OCI-LY1 (cell line): ENCODE measurements around the gene TK1.
A peak's percentile ranks its signal among the peaks of the same experiment; 100 is the strongest.

Experiments
- H2AFZ ChIP-seq: fragments of 200-600 bp; sonication (generic), shearing (Covaris generic); 2 replicates; pipeline ENCODE4 v1.6.0; 2014; ENCODE audit warnings: antibody characterized with exemption, mild to moderate bottlenecking, low read length
- H3F3A ChIP-seq: fragments of 200-600 bp; sonication (generic), shearing (Covaris generic); 2 replicates; pipeline ENCODE4 v1.6.0; 2014; ENCODE audit warnings: mild to moderate bottlenecking, antibody characterized with exemption, low read length, moderate library complexity; ENCODE audit not compliant: insufficient read depth
- H3K27ac ChIP-seq: fragments of 200-600 bp; sonication (generic); 2 replicates; pipeline ENCODE4 v1.5.1; 2014; ENCODE audit warnings: low read length, mixed run types, mild to moderate bottlenecking, low read depth; ENCODE audit not compliant: poor library complexity, severe bottlenecking
- H3K27me3 ChIP-seq: fragments of 200-600 bp; sonication (generic); 2 replicates; pipeline ENCODE4 v1.6.0; 2014; ENCODE audit warnings: antibody characterized with exemption, mild to moderate bottlenecking, low read length, moderate library complexity; ENCODE audit not compliant: insufficient read depth
- H3K36me3 ChIP-seq: fragments of 200-600 bp; sonication (generic); 2 replicates; pipeline ENCODE4 v1.6.1; 2014; ENCODE audit warnings: mild to moderate bottlenecking, antibody characterized with exemption, low read length, moderate library complexity, mixed read lengths; ENCODE audit not compliant: insufficient read depth
- H3K4me1 ChIP-seq: fragments of 200-600 bp; sonication (generic); 2 replicates; pipeline ENCODE4 v1.5.1; 2014; ENCODE audit warnings: mild to moderate bottlenecking, low read length, moderate library complexity; ENCODE audit not compliant: insufficient read depth, severe bottlenecking
- H3K4me2 ChIP-seq: fragments of 200-600 bp; sonication (generic), shearing (Covaris generic); 2 replicates; pipeline ENCODE4 v1.6.1; 2014; ENCODE audit warnings: low read length
- H3K4me3 ChIP-seq: fragments of 200-600 bp; sonication (generic); 2 replicates; pipeline ENCODE4 v1.5.1; 2014; ENCODE audit warnings: low read length, low read depth, mild to moderate bottlenecking, mixed read lengths; ENCODE audit not compliant: poor library complexity, severe bottlenecking
- H3K79me2 ChIP-seq: fragments of 200-600 bp; shearing (Covaris generic); 2 replicates; pipeline ENCODE4 v1.6.1; 2016; ENCODE audit warnings: mixed run types, low read length, mixed read lengths; ENCODE audit not compliant: insufficient read depth
- H3K9ac ChIP-seq: fragments of 200-600 bp; sonication (generic), shearing (Covaris generic); 2 replicates; pipeline ENCODE4 v1.6.1; 2014; ENCODE audit warnings: mild to moderate bottlenecking, low read length, mixed read lengths
- H3K9me2 ChIP-seq: fragments of 200-600 bp; sonication (generic), shearing (Covaris generic); 2 replicates; pipeline ENCODE4 v1.6.1; 2014; ENCODE audit warnings: low read depth, mild to moderate bottlenecking, low read length, mixed read lengths
- H3K9me3 ChIP-seq: fragments of 200-600 bp; shearing (Covaris generic); 2 replicates; pipeline ENCODE4 v1.6.1; 2014; ENCODE audit warnings: low read length, mixed read lengths
- H4K20me1 ChIP-seq: fragments of 200-600 bp; sonication (generic), shearing (Covaris generic); 2 replicates; pipeline ENCODE4 v1.6.0; 2016; ENCODE audit warnings: mild to moderate bottlenecking, low read length; ENCODE audit not compliant: insufficient read depth
- EZH2 ChIP-seq: fragments of 200-600 bp; sonication (generic), shearing (Covaris generic); IDR thresholded peaks from 2 replicates; pipeline ENCODE4 v1.8.0; 2017; ENCODE audit warnings: borderline replicate concordance, mixed run types, mild to moderate bottlenecking, antibody characterized with exemption, low read length, moderate library complexity, mixed read lengths
- TF ChIP-seq, protein P1 (sequence below): fragments of 200-600 bp; sonication (generic), shearing (Covaris generic); IDR thresholded peaks from 2 replicates; pipeline ENCODE4 v1.5.1; 2017; ENCODE audit warnings: mild to moderate bottlenecking, antibody characterized with exemption, low read length, moderate library complexity, mixed read lengths

TK1 gene

DNA sequence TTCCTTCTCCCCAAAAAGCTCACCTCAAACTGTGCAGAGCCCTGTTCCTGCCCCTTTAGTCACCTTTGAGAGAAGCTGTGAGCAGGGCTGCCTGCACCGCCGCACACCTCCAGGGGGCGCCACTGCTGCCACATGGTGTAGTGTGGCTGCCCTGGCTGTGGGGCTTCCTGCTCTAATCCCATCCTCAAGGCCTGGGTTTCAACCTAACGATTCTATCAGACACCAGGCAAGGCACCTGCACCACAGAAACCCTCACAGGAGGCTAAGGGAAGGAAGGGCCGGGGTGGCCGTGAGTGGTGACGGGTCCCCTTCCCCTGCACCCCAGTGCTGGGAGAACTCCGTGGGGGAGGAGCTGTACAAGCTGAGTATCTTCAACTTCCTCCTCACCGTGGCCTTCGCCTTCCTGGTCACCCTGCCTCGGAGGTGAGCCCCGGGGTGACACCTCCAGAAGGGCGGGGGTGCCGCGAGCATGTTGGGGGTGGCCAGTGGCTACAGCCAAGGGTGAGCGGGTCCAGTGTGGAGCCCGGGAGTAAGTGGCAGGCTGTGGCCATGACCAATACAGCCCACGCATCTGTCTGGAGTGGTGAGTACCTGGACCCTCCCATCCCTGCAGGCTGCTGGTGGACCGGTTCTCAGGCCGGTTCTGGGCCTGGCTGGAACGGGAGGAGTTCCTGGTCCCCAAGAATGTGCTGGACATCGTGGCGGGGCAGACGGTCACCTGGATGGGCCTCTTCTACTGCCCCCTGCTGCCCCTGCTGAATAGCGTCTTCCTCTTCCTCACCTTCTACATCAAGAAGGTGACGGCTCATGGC lies 49.3 kb downstream of the TK1 start:
- Histone ChIP-seq H3K79me2 (no peaks in the 10 kb centered on the region), H3K4me2 (peak overlapping the region; percentile 3; the same call in 1 of the 2 replicates), H3K4me3 (no peak overlapping the region), H3K9me3 (no peaks in the 10 kb centered on the region), H3F3A (no peaks in the 10 kb centered on the region), H2AFZ (no peak overlapping the region), H3K9ac (no peak overlapping the region; the same call in 1 of the 2 replicates), H3K27me3 (no peaks in the 10 kb centered on the region), H3K27ac (peak overlapping the region; percentile 54), H4K20me1 (no peaks in the 10 kb centered on the region), H3K9me2 (no peaks in the 10 kb centered on the region), H3K36me3 (peaks cover 36% of the 10 kb centered on the region), H3K4me1 (peaks cover 38% of the 10 kb centered on the region)
- TF ChIP-seq EZH2: no peak
- TF ChIP-seq, protein P1, sequence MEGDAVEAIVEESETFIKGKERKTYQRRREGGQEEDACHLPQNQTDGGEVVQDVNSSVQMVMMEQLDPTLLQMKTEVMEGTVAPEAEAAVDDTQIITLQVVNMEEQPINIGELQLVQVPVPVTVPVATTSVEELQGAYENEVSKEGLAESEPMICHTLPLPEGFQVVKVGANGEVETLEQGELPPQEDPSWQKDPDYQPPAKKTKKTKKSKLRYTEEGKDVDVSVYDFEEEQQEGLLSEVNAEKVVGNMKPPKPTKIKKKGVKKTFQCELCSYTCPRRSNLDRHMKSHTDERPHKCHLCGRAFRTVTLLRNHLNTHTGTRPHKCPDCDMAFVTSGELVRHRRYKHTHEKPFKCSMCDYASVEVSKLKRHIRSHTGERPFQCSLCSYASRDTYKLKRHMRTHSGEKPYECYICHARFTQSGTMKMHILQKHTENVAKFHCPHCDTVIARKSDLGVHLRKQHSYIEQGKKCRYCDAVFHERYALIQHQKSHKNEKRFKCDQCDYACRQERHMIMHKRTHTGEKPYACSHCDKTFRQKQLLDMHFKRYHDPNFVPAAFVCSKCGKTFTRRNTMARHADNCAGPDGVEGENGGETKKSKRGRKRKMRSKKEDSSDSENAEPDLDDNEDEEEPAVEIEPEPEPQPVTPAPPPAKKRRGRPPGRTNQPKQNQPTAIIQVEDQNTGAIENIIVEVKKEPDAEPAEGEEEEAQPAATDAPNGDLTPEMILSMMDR: peak; percentile 90

DNA sequence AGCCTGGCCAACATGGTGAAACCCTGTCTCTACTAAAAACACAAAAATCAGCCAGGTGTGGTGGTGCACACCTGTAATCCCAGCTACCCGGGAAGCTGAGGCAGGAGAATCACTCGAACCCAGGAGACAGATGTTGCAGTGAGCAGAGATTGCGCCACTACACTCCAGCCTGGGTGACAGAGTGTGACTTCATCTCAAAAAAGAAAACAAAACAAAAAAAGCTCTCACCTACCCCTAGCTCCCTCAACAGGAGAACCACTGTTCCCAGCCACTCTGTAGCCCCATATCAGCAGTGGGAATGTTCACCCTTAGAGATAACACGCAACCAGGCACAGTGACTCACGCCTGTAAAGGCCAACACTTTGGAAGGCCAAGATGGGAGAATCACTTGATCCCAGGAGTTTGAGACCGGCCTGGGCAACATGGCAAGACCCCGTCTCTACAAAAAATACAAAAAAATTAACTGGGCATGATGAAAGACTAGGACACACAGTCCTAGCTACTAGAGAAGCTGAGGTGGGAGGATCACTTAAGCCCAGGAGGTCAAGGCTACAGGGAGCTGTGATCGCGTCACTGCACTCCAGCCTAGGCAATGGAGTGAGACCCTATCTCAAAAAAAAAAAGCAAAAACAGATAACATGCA lies 50.9 kb downstream of the TK1 start:
- Histone ChIP-seq H3K4me2 (no peak overlapping the region), H4K20me1 (no peaks in the 10 kb centered on the region), H3K4me1 (peaks cover 51% of the 10 kb centered on the region), H3K27me3 (no peaks in the 10 kb centered on the region), H2AFZ (no peak overlapping the region), H3K9ac (no peak overlapping the region), H3K9me2 (no peaks in the 10 kb centered on the region), H3K36me3 (peaks cover 28% of the 10 kb centered on the region), H3K79me2 (no peaks in the 10 kb centered on the region), H3K4me3 (no peak overlapping the region), H3K9me3 (no peaks in the 10 kb centered on the region), H3F3A (no peaks in the 10 kb centered on the region), H3K27ac (no peak overlapping the region)
- TF ChIP-seq EZH2: no peak
- TF ChIP-seq, protein P1: no peak

DNA sequence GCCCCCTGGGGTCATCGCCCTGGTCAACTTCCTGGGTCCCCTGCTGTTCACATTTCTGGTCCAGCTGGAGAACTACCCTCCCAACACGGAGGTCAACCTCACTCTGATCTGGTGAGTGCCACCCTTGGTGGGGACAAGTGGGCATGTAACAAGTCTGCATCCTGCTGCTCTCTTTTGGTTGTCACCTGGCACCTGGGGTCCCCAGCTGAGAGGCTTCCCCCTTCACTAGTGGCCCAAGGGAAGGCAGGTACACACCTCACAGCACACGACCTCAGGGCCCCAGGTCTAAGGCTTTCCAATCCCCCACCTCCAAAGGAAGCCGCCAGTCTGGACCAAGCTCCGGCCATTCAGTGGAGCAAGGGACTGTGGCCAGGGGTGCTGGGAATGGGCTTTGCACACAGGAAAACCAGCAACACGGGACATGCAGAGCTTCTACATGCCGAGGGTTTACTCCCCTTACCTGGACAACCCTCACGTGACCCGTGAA lies 51.9 kb downstream of the TK1 start:
- H3K27ac ChIP-seq: no peak overlapping the region
- no peaks in the 10 kb centered on the region for H3K9me2 ChIP-seq
- H4K20me1 ChIP-seq: no peaks in the 10 kb centered on the region
- no peak overlapping the region for H3K4me3 ChIP-seq
- H3K79me2 ChIP-seq: no peaks in the 10 kb centered on the region
- no peaks in the 10 kb centered on the region for H3K27me3 ChIP-seq
- H3K4me2 ChIP-seq: no peak overlapping the region
- no peaks in the 10 kb centered on the region for H3F3A ChIP-seq
- H2AFZ ChIP-seq: no peak overlapping the region
- peaks cover 28% of the 10 kb centered on the region for H3K36me3 ChIP-seq
- TF ChIP-seq, protein P1: no peak
- no peak for TF ChIP-seq EZH2
- no peaks in the 10 kb centered on the region for H3K9me3 ChIP-seq
- no peak overlapping the region for H3K9ac ChIP-seq
- peaks cover 57% of the 10 kb centered on the region for H3K4me1 ChIP-seq
